ENCODE measurements around the gene KRT79.

The KRT79 gene

DNA sequence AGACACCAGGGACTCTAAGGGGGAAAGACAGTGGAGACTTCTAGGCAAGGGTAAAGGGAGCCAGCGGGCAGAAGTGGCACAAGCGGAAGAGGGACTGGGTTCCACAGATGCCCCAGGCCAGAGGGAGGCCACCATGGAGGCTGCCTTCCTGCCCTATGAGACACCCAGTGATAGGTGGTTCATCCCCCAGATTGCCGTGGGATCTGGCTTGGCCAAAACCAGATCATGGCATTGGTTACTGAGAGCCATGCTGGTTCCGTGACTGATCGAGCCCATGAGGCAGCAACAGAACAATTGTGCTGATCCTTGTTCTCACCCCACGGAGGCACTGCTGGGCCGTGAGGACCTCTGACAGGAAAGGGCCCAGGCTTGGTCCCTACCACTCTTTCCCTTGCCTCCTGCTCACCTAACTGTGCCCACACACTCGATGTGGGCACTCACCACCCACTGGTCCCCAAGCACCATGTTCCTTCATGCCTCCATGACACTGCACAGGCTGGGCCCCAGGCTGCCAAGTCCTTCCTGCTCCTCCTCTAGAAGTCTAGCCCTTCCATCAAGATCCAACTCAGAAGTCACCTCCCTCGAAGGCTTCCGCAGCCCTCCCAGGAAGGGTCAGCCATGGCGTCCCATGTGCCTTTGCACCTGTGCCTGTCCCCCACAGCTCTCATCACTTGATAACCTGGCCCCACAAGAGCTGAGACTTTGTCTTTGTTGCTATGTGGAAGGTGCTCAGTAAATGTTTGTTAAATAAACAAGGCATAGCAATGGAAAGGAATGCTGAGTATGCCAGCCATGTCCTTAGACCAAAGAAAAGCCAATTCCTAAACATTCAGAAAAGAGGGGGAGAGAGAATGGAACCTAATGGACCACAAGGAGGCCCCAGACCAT is 7.3 kb downstream of the KRT79 start:
- TF ChIP-seq CTCF (IDR thresholded peaks at IDR 0.05; ENCODE audit: low read depth, low read length): no peak
- DNase-seq (ENCODE audit: extremely low read depth, low read depth): no peak

- no peak for DNase-seq (ENCODE audit: extremely low read depth, low read depth)
- no peak for TF ChIP-seq CTCF (IDR thresholded peaks at IDR 0.05; ENCODE audit: low read depth, low read length)
These were observed 8.2 kb downstream of the KRT79 start for GRCh38 chr12:52825961-52826360.

- no peak for TF ChIP-seq CTCF (IDR thresholded peaks at IDR 0.05; ENCODE audit: low read depth, low read length)
- no peak for DNase-seq (ENCODE audit: extremely low read depth, low read depth)
These were observed 9.2 kb downstream of the KRT79 start for GRCh38 chr12:52824741-52825410.

DNA sequence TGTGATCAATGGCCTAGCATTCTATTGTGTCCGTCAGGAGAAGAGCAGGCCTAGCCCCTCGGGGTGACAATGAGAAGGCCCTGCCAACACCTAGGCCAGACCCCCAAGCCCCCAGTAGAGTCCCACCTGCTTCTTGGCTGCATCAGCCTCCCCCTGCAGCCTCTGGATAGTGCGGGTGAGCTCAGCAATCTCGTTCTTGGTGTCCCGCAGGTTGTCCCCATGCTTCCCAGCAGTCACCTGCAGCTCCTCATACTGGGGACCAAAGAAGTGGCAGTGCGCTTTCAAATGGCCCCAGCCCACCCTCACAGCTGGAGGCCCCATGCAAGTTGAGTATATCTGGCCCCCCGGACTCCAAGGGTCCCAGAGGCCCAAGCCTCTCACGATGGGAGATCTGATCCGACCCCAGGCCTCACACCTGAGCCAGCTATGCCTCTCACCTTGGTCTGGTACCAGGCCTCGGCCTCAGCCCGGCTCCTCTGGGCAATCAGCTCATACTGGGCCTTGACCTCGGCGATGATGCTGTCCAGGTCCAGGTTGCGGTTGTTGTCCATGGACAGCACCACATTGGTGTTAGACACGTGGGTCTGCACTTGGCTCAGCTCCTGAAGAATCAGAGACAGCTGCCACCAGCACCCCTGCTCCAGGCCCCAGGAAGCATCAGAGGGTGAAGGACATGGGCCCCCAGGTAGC is 10.2 kb downstream of the KRT79 start:
- no peak for TF ChIP-seq CTCF (IDR thresholded peaks at IDR 0.05; ENCODE audit: low read depth, low read length)
- no peak for DNase-seq (ENCODE audit: extremely low read depth, low read depth)

DNA sequence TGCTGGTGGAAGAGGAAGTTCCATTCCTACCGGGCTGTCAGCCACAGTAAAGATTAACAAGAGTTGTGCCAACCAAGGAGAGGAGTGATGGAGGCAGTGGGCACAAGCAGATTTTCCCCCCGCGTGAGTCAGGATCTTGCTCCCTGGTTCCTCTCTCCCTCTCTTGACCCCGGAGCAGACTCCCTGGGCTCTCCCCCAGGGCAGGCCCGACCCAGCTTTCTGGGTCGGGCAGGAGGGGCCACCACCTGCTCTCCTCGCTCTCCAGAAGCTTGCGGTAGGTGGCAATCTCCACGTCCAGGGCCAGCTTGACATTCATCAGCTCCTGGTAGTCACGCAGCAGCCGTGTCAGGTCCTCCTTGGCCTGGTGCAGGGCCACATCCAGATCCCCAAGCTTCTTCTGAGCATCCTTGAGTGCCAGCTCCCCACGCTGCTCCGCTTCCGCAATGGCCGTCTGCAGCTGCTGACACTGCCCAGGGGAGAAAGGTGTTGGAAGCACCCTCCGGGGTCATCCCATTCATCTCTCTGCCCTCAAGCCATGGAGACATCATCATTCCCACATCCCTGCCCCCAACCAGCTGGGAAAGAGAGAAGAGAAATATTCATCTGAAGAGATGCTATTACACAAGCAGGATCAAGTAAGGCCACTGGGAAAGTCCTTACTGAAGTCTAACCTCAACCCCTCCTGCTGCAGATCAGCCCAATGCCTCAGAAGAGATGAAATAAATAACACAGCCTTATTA is 11.2 kb downstream of the KRT79 start:
- no peak for TF ChIP-seq CTCF (IDR thresholded peaks at IDR 0.05; ENCODE audit: low read depth, low read length)
- no peak for DNase-seq (ENCODE audit: extremely low read depth, low read depth)

DNA sequence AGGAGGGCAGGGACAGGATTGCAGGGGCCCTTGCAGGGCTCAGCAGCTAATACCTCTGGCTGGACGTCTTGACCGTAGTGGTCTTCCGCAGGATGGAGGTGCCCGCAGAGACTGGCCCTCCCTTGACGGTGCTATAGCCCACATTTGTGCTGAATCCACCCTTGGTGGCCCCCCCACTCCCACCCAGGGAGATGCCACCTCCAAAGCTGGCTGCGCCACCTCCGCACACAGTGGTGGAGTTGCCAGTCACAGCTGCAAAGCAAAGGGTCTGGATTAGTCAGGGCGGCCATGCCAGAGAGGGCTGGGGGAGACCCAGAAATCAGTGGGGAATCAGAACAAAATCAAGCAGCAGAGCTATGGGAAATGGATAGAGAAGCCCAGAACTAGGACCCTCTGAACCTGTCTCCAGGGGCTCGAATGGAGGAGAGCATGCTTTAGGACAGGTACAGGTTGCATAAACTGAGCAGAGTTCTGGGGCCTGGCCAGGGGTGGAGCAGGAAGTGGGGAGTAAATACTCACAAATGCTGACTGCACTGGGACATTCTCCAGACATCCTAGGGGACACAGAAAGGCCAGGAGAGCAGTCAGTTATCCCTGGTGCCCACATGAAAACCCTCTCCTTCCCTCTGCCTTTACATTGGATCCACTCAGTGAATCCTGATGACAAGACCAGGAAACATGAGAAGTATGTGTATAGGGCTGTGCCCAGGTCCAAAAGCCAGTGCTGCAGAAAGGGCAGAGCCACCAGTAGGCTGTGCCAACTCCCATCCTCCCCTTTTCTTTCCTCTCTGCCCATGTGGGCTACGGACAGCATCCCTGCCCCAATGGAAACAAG is 12.1 kb downstream of the KRT79 start:
- no peak for TF ChIP-seq CTCF (IDR thresholded peaks at IDR 0.05; ENCODE audit: low read depth, low read length)
- DNase-seq (ENCODE audit: extremely low read depth, low read depth): no peak

Data from AG09319 (cell line).